ENCODE results near the gene SDC1.
"Not testable (repeated sequence)": the region's sequence is repeated elsewhere in the genome, so short reads cannot be mapped to it uniquely, and the experiment has no call there.

The SDC1 gene, protein sequence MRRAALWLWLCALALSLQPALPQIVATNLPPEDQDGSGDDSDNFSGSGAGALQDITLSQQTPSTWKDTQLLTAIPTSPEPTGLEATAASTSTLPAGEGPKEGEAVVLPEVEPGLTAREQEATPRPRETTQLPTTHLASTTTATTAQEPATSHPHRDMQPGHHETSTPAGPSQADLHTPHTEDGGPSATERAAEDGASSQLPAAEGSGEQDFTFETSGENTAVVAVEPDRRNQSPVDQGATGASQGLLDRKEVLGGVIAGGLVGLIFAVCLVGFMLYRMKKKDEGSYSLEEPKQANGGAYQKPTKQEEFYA

DNA sequence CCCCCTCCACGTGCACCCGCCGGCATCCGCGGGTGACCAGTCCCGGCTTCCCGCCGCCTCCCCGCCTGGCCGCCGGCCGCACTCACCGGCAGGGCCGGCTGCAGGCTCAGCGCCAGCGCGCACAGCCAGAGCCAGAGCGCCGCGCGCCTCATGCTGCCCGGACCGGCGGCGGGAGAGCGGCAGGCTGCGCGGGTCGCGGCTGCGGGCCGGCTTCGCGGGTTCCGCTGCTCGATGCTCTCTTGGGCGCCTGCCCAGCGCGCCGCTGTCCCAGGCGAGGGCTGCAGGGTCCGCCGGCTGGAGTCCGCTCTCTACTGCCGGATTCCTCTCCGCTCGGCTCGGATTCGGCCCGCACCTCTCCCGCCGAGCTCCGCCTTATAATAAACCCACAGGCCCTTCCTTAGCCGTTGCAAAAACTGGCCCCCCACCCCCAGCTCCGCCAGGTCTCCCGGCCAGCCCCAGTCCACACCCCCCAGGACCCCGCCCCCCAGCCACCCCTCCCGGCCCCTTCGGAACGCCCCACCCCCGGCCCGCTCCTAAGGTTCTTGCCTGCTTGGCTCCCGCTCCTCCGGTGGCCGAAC lies at the start of gene SDC1:
SDC1 (minus strand) TSS at position 415 of the 578 bp plus-strand sequence; CDS start at position 152, 263 bp downstream.
- DNase-seq (ENCODE audit: low read depth in 2 of 2) = no peak

DNA sequence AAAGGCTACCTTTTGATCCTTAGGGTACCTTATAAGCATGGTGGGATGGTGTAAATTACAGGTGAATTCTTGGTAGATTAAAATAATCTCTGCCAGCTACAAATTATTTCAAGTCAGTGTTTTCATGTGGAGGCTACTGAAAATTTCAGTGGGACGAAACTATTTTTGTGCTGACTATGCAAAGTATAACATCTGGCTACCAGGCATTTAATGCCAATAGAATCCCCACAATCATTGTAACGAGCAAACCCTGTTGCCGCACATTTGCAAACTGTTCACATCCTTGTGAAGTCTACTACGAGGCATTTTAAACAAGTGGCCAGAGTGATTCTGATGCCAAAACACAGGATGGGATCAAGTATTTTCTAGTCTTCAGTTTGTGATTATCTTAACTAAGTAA lies 48.1 kb upstream of the SDC1 start:
- DNase-seq (ENCODE audit: low read depth in 2 of 2) = no peak

DNA sequence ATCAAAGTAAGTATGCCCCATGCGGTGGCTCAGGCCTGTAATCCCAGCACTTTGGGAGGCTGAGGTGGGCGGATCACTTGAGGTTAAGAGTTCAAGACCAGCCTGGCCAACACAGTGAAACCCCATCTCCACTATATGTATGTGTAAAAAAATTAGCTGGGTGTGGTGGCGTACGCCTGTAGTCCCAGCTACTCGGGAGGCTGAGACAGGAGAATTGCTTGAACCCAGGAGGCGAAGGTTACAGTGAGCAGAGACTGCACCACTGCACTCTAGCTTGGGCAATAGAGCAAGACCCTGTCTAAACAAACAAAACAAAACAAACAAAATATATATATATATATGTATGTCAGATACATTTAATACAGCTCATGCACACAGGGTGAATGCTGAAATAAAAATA lies 43.4 kb upstream of the SDC1 start:
- not testable (repeated sequence) for DNase-seq (ENCODE audit: low read depth in 2 of 2)

DNA sequence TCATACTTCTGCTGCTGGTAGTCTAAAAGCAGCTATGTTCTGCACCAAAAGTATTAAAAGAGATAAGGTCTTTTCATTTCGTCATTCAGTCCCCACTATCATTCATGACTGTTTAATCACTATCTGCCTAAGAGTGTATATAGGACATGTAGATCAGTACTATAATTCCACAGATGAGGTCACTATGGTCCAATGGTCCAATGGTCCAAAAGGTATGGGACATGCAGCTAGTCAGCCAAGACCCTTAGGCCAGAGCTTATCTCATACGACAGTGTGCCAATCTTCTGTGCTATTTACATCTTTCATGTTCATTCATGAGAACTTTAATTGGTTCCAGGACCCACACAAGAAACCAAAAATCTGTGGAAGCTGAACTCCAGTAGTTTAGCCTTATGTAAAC lies 42.6 kb upstream of the SDC1 start:
- DNase-seq (ENCODE audit: low read depth in 2 of 2) = no peak

DNA sequence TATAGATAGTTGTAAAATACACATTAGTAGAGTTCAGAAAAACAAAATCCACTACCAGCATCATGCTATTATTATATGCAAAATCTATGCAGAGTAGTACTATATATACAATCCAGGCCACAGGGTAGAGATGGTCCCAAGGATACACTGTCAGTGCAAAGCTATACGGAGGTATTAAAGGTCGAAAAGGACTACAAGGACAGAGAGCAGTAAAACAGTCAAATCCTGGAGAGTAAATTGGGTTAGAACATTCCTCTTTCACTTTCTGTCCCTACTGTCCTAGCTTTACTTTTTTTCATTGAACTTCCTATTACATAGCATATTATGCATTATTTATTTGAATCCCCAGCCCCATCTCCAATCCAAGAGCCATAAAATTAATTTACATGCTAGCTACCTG lies 39.7 kb upstream of the SDC1 start:
- no peak for DNase-seq (ENCODE audit: low read depth in 2 of 2)

DNA sequence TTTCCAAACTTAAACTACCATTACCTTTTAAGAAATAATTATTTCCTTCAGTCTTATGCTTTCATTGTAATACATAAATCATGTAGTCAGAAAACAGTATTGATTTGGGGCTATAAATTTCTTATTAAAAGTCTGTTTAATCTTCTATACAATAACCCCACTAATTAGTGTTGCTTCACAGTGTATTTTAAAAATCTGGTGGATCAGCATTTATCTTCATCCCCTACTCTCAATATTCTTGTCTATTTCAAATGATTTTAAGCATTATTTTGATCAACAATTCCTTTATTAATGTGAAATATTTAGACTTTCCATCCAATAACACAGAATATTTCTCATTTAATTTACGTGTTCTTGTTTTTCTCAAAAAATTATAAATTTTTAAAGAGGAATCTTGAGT lies 32.5 kb upstream of the SDC1 start:
- no peak for DNase-seq (ENCODE audit: low read depth in 2 of 2)

DNA sequence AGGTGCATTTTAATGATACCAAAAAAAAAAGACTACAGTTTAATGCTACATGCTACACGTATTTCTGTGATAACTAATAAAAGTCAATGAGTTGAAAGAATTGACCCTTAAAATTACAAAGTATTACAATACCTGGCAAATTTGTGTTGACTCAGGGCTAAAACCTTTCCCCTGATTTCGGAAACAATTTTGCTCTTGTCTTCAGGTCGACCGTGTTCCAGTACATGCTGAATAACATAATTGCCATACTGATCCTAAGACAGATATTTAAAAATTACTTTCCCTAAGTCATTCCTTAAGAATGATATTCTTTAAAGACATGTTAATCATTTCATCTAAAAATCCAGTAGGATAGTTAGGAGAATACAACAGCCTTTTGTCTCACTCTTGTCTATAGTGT lies 29.8 kb upstream of the SDC1 start:
- no peak for DNase-seq (ENCODE audit: low read depth in 2 of 2)

DNA sequence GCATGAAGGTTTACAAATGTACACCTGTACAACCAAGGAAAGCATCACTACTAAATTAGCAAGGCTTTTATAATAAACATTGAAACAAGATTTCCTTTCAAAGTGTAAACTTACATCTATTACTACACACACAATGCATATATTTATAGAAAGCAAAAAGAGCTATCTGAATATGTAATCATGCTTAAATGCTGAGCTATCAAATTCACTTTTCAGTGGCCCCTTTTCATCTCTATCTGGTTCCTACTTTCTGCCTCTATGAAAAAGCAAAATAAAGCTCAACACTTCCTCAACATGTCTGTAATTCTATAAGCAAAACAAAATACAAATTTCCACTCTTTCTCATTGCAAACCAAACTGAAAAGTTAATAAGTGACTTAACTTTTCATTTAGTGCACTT lies 25.5 kb upstream of the SDC1 start:
- no peak for DNase-seq (ENCODE audit: low read depth in 2 of 2)

DNA sequence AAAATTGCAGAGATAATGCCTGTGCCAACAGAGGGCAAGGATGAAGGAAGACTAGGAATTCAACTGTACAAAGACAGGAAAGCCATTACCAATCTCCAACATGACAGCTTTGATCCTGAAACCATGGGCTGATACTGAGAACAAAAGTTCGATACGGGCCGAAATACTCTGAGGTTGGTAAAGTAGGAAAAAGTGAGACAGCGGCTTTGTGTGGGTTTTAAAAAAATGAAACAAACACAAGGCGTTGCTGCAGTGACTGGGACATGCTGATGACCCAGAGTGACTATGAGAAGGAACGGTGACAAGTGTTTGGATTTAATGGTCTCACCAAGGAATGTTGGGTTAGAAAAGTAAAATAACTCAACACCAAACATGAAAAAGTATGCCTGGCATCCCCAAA lies 24.2 kb upstream of the SDC1 start:
- DNase-seq (ENCODE audit: low read depth in 2 of 2) = no peak

DNA sequence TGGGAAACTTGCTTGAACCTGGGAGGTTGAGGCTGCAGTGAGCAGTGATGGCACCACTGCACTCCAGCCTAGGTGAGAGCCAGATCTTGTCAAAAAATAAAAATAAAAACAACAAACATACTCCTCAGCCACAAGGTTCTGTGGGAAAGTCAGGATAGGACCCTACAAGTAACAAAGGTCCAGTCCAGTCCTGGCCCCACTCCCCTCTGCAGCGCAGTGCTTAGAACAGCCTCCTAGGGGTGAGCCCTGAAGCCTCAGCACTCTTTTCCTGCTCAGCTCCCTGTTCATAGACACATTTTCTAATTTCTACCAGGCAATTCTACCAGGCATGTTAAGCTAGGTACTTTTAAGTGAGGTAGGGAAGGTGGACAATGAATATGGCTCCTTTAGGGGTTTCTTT lies 22.2 kb upstream of the SDC1 start:
- no peak for DNase-seq (ENCODE audit: low read depth in 2 of 2)

DNA sequence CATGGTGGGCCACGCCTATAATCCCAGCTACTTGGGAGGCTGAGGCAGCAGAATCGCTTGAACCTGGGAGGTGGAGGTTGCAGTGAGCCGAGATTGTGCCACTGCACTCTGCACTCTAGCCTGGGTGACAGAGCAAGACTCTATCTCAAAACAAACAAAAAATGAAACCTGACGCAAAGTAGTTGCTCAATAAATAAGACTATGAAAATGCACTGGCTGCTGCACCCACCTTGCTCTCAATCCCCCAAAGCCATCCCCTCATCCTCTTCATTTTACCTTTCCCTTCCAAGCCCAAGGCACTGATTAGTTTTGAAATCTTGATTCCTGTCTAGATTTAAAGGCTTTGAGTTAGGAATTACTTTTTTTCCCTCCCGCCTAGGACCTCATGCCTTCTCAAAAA lies 18.7 kb upstream of the SDC1 start:
- not testable (repeated sequence) for DNase-seq (ENCODE audit: low read depth in 2 of 2)

DNA sequence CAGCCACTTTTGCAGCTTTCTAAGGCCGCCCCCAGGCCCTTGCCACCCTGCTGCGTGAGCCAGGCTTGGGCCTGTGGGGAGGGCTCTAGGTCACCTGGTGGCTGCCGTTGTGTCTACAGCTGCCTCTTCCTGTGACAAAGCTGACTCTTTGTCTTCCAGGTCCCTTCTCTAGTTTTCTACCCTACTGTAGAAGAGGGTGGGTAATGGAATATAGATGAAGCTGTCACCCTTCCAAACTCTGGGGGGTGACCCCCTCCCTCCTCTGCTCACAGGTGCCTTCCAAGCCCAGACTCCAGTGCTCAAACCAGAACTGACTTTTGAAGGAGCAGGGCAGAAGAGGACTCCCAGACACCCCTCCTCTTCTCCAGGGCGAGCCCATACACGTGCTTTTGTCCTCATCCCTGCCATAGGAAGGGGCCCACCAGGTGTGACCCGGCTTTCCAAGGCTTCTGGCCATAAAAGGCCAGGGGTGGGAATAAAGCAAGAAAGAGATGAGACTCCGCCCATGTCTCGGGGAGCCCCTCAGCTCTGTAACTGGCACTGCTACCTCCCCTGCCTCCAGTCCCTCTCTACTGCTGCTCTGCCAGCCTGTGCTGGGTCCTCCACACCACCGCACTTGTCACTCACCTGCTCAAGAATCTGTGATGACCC lies 17.9 kb upstream of the SDC1 start:
- DNase-seq (ENCODE audit: low read depth in 2 of 2) = no peak

DNA sequence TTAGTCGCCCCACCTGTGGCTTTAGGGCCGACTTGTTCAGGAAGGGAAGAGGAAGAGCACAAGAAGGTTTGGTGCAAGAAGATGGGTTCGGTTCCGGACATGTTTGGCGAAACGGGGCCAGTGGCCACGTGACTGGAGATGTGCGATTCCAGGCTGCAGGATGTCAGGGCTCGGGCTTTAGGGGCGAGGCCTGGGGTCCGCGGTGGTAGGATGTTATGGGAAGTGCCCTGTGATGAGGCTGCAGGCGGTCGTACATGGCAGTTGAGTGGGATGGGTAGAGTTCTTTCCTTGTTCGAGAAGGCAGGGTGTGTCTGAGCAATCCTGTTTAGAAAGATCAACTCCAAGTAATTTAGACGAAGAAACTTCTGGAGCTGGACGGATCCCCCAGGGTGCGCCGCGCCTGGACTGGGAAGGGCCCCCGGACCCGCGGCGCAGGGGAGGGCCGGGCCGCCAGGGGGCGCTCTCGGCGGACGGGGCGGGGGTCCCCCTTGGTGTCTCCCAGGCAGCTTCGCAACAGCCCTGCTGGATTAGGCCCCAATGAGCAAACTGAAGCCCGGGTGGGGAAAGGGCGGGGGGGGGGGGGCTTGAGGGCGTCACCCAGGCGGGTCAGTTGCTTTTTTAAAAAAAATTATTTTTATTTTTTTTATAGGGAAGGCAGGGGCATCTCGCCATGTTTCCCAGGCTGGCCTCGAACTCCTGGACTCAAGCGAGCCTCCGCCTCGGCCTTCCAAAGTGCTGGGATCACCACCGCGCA lies 17.2 kb upstream of the SDC1 start:
- DNase-seq (ENCODE audit: low read depth in 2 of 2) = no peak

DNA sequence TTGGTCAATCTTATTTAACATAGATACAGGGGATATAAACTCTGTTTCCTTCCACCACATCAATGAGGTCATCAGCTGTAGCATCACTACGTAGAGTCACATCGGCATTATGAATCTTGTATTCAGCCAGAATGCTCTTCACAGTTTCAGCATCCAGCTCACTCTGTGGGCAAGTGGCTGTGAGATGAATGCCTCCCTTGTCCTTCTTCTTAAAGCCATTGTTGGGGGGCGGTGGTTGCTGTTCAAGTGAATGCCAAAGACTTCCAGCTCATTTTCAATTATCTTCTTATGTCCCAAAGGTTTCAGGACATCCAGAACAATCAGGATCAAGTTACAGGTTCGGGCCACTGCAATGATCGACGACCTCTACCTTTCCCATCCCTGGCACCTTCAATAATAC lies 15.4 kb upstream of the SDC1 start:
- not testable (repeated sequence) for DNase-seq (ENCODE audit: low read depth in 2 of 2)

DNA sequence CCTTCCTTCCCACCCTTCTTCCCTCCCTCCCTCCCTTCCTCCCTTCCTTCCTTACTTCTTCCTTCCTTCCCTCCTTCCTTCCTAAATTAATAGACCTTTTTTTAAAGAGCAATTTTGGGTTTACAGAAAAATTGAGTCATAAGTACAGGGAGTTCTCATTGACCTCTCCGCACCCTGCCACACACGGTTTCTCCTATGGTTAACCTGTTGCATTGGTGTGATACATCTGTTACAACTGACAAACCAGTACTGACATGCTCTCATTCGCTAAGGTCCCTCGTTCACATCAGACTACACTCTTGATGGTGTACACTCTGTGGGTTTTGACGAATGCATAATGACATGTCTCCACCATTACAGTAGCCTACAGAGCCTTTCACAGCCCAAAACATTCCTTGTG lies 11.6 kb upstream of the SDC1 start:
- DNase-seq (ENCODE audit: low read depth in 2 of 2) = no peak

DNA sequence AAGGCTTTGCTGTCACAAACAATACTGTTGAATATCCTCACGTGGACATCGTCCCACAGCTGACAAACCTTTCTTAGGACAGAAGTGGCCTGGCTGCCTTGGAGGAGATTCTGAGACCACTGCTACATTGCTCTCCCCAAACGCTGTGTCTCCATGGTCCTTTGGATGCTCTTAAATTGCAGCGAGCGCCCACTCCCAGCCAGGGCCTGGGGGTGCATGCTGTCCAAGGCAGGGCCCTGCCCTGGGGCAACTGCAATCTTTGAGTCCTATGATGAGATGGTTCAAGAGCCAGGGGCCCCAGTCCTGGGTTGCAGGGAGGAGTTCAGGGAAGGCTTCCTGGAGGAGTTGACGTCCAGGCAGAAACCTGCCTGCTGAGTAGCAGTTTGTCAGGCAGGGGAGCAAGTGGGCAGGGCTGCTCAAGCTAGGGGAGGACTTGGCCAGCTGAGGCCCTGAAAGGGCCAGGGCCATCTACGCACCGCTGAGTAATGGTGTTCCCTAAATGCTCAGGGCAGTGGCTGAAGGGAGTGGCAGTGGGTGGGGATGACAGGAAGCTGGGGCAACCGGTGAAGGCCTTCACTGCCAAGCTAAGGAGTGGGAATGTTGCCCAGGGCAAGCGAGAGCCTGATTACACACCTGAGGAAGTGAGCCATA lies 10.8 kb upstream of the SDC1 start:
- DNase-seq (ENCODE audit: low read depth in 2 of 2) = no peak

DNA sequence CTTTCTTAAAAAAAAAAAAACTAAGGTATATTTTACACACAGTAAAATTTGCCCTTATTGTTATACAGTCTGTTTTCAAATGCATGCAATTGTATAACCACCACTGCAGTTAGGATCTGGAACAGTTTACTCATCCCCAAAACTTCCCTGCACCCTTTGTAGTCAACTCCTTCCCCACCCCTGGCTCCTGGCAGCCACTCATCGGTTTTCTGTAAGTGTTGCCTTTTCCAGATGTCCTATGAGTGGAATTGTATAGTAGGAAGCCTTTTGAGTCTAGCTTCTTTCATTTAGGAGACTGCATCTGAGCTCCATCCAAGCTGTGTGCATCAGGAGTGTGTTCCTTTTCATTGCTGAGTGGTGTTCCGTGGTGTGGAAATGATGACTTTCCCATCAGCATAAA lies 9.7 kb upstream of the SDC1 start:
- DNase-seq (ENCODE audit: low read depth in 2 of 2) = not testable (repeated sequence)

DNA sequence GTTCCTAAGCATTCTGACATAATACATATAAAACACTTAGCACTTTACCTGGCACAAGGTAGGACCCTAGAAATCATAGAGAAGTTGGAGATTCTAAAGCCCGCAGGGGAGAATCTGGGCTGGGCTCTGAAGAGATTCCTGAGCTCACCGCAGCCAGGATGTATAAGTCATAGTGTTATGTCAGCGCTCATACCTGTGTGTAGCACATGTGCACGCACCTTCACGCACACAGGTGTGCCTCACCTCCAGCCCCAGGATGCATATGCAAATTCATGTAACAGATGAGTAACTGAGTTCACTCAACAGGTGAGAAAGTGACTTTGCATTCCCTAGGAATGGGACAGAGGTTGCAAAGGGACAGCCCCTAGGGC lies 7.9 kb upstream of the SDC1 start:
- no peak for DNase-seq (ENCODE audit: low read depth in 2 of 2)

DNA sequence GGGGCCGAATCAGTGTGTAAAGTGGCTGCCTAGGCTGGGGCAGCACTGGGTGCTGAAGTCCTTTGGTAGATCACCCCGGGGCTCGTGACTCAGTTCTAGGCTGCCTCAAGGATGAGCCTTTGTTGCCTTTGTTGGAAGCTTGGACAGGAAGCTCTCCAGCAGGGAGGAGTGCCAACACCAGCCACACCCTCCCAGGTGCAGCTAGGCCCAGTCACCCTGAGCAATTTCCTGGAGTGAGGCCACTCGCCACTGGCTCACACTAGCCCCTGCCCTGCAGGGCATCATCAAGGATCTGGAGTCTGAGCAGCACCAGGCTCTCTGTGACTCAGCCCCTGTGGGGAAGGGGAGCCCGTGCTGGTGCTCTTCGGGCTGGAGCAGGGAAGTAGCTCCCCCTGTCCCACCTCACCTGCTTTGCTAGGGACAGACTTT lies 6.7 kb upstream of the SDC1 start:
- DNase-seq (ENCODE audit: low read depth in 2 of 2) = no peak

DNA sequence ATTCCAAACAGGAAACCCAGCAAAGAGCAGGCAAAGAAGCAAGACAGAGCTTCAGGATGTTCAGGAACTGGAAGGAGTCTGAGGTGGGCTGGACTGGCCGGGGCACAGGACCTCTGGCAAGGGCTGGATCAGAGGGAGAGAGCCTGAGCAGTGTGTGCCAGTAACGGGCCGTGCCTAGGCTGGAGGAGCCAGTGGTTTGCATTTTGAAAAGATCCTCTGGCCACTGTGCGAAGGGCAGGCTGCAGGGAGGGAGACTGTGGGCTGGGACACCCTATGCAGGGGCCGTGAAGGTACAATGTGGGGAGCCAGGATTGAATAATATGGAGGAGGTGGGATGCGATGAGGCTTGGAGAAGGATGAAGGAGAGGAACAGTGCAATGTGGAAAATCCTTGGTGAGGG lies 6.2 kb upstream of the SDC1 start:
- DNase-seq (ENCODE audit: low read depth in 2 of 2) = no peak

DNA sequence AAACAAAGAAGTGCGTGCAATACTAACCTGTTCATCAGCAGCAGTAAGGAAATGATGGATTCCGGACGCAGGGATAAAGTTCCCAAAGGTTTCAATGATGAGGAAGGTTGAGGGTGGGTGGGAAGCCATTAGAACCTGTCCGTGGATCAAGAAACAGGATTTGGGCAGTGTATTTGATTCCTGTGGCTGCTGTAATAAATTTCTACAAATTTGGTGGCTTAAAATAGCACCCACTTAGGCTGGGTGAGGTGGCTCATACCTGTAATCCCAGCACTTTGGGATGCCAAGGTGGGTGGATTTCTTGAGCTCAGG lies 5.1 kb upstream of the SDC1 start:
- no peak for DNase-seq (ENCODE audit: low read depth in 2 of 2)

All from stimulated activated CD8-positive, alpha-beta memory T cell treated with anti-CD3 and anti-CD28 coated beads, Interleukin-7, amount 100 ng/mL, for 4 hours (primary cell).